Erythroblast (primary cell): ENCODE measurements around the gene NOP56.

Experiments used
- GATA1 ChIP-seq: IDR thresholded peaks from 2 replicates; pipeline ENCODE4 v1.6.1; 2011; ENCODE audit warnings: low read depth, mild to moderate bottlenecking, control low read depth, low read length, moderate library complexity
- POLR2A ChIP-seq: IDR thresholded peaks from 2 replicates; pipeline ENCODE4 v1.6.1; 2011; ENCODE audit warnings: mild to moderate bottlenecking, low read length

DNA sequence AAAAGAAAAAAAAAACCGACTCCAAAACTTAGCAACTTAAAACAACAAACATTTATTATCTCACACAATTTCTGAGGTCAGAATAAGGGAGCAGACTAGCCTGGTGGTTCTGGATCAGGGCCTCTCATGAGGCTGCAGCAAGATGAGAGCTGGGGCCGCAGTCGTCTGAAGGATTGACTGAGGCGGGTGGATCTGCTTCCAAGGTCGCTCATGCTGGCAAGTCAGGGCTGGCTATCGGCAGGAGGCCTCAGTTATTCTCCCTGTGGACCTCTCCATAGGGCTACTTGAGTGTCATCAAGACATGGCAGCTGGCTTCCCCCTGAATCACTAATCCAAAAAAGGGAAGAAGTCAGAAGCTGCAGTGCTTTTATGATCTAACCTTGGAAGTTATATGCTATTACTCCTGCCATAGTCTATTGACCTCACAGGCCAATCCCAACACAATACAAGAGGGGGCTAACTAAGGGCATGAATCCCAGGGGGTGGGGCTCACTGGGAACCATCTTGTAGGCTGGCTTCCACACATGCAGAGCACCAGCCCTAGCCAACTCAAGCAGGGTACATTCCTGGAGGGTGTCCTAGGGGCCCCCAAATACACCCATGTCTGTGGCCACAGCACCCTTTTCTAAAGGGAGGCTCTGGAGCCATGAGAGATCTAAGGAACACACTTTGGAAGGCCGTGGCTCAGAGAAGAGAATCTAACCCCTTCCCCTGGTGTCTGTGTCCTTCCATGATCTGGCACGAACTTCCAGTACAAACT, 51.5 kb downstream of the NOP56 start:
- TF ChIP-seq POLR2A (no peak), GATA1 (no peak)
